Fibroblast of upper back skin (primary cell): Measurements from ENCODE around the gene ANKRD30A.
"Not testable (repeated sequence)": the region's sequence is repeated elsewhere in the genome, so short reads cannot be mapped to it uniquely, and the experiment has no call there.

Source experiments
- DNase-seq: peaks from one replicate; pipeline ENCODE4 v3.0.0-alpha.2; 2013

The ANKRD30A gene

GRCh38 chr10:37125191-37125732 lies at the start of gene ANKRD30A:
Gene ANKRD30A, plus strand, starts transcription at chr10:37125598. Its CDS starts 190 bp downstream, at chr10:37125788.
- no peak for DNase-seq

GRCh38 chr10:37076083-37076482 lies 49.3 kb upstream of the ANKRD30A start:
- not testable (repeated sequence) for DNase-seq

GRCh38 chr10:37095792-37096573 lies 29.4 kb upstream of the ANKRD30A start:
- DNase-seq: no peak

- DNase-seq: no peak
Observed at GRCh38 chr10:37101261-37101660, 24.1 kb upstream of the ANKRD30A start.

- no peak for DNase-seq
Observed at GRCh38 chr10:37109000-37109399, 16.4 kb upstream of the ANKRD30A start.

- no peak for DNase-seq
Observed at GRCh38 chr10:37124532-37124931, 866 bp upstream of the ANKRD30A start.

GRCh38 chr10:37125921-37126320 lies 523 bp downstream of the ANKRD30A start:
- DNase-seq: no peak

GRCh38 chr10:37146443-37146842 lies 21.0 kb downstream of the ANKRD30A start:
- DNase-seq: no peak

GRCh38 chr10:37162430-37162829 lies 37.0 kb downstream of the ANKRD30A start:
- not testable (repeated sequence) for DNase-seq

- DNase-seq: not testable (repeated sequence)
Observed at GRCh38 chr10:37171945-37172344, 46.5 kb downstream of the ANKRD30A start.

- not testable (repeated sequence) for DNase-seq
Observed at GRCh38 chr10:37178296-37178695, 52.9 kb downstream of the ANKRD30A start.

- DNase-seq: not testable (repeated sequence)
Observed at GRCh38 chr10:37182719-37183118, 57.3 kb downstream of the ANKRD30A start.

GRCh38 chr10:37206132-37206531 lies 80.7 kb downstream of the ANKRD30A start:
- no peak for DNase-seq

GRCh38 chr10:37220866-37221265 lies 95.5 kb downstream of the ANKRD30A start:
- no peak for DNase-seq

GRCh38 chr10:37222046-37222445 lies 96.6 kb downstream of the ANKRD30A start:
- no peak for DNase-seq

- no peak for DNase-seq
Observed at GRCh38 chr10:37225163-37225562, 99.8 kb downstream of the ANKRD30A start.

GRCh38 chr10:37226524-37226923 lies 101.1 kb downstream of the ANKRD30A start:
- DNase-seq: no peak

GRCh38 chr10:37234692-37235091 lies 109.3 kb downstream of the ANKRD30A start:
- DNase-seq: no peak

- no peak for DNase-seq
Observed at GRCh38 chr10:37236093-37236492, 110.7 kb downstream of the ANKRD30A start.

- DNase-seq: no peak
Observed at GRCh38 chr10:37240223-37240622, 114.8 kb downstream of the ANKRD30A start.

- DNase-seq: no peak
Observed at GRCh38 chr10:37246637-37247036, 121.2 kb downstream of the ANKRD30A start.

GRCh38 chr10:37255837-37256236 lies 130.4 kb downstream of the ANKRD30A start:
- not testable (repeated sequence) for DNase-seq

GRCh38 chr10:37263304-37263703 lies 137.9 kb downstream of the ANKRD30A start:
- no peak for DNase-seq

GRCh38 chr10:37268266-37268665 lies 142.9 kb downstream of the ANKRD30A start:
- no peak for DNase-seq
